Adrenal gland (tissue), 12 donors: ENCODE results near the gene IFI35. TPM values are rescaled to one million over a fixed set of nuclear protein-coding genes. Genes with fewer than 3 reads are reported as not detected.

Source experiments
- DNase-seq, 7 donors: peaks; one replicate each; pipeline ENCODE4 v3.0.0-alpha.2; 2019 to 2020
- H3K27ac ChIP-seq, 5 donors: fragments of 200-600 bp; sonication (generic) in 4 of 5; 1 replicate in 3 of 5; 2 replicates in 2 of 5; pipeline versions ENCODE4 v1.5.1 to v1.8.0; 2016 to 2020; ENCODE audit warnings: mild to moderate bottlenecking in 1 of 5
- H3K27me3 ChIP-seq: fragments of 200-600 bp; 2 replicates; pipeline ENCODE4 v1.8.0; 2021
- H3K36me3 ChIP-seq, 2 donors: fragments of 200-600 bp; replicated peaks in 1 of 2; 1 replicate in 1 of 2; 2 replicates in 1 of 2; pipeline versions ENCODE4 v1.5.1 to v1.8.0; 2018 to 2022
- H3K4me1 ChIP-seq, 2 donors: fragments of 200-600 bp; replicated peaks in 1 of 2; 1 replicate in 1 of 2; 2 replicates in 1 of 2; pipeline versions ENCODE4 v1.5.1 to v1.8.0; 2018 to 2021
- H3K4me3 ChIP-seq, 4 donors: fragments of 200-600 bp; sonication (generic) in 3 of 4; one replicate each; pipeline ENCODE4 v1.5.1; 2016 to 2018
- H3K9me3 ChIP-seq, 3 donors: fragments of 200-600 bp; sonication (generic) in 1 of 3; replicated peaks in 1 of 3; 1 replicate in 2 of 3; 2 replicates in 1 of 3; pipeline versions ENCODE4 v1.5.1 to v1.8.0; 2016 to 2021
- CTCF ChIP-seq, 6 experiments: fragments of 450-650 bp in 4 of 6; fragments of 200-600 bp in 2 of 6; sonication (generic) in 1 of 6; IDR thresholded peaks; 1 replicate in 5 of 6; 2 replicates in 1 of 6; pipeline versions ENCODE4 v1.5.1 to v1.8.0; 2016 to 2021; ENCODE audit warnings: antibody characterized with exemption in 6 of 6, mild to moderate bottlenecking in 2 of 6, moderate library complexity in 1 of 6
- POLR2A ChIP-seq, 2 donors: fragments of 450-650 bp; IDR thresholded peaks; one replicate each; pipeline ENCODE4 v1.6.1; 2017; ENCODE audit warnings: antibody characterized with exemption in 2 of 2, mild to moderate bottlenecking in 2 of 2, moderate library complexity in 1 of 2
- WGBS, 4 donors: extraction: QIAGEN DNeasy Blood & Tissue Kit in 2 of 4; methylation state at CpG; one replicate each; pipeline versions ENCODE4 v1.1.5 to v1.1.7; 2013 to 2017; 5-methylcytosine and 5-hydroxymethylcytosine counted together
- intact Hi-C, 2 donors: fragments of 100-400 bp; cut with DNase I; formaldehyde crosslinking; loops; one replicate each; pipeline versions ENCODE4 v1.14.1 to v1.15.0; 2022 to 2023
- polyA plus RNA-seq, 3 donors: library from polyadenylated mRNA; stranded (reverse); fragments of 200-250 nt in 2 of 3; fragments of 350-450 nt in 1 of 3; fragmentation: Illumina TruSeq in 1 of 3; extraction: RNeasy Lipid Tissue Mini Kit (QIAGEN cat#74804) in 1 of 3; gene quantifications; one replicate each; pipeline ENCODE4 v1.2.3, GENCODE V29; 2013 to 2014
- total RNA-seq, 9 donors: library from RNA; depleted of rRNA in 4 of 9; stranded (reverse); fragments of >200 nt in 4 of 9; fragments of 120-200 nt in 1 of 9; fragmentation: NEBNext Ultra II Directional in 1 of 9; extraction: Animal tissue kit (Norgen Biotek cat#: 25700) in 1 of 9; gene quantifications; one replicate each; pipeline versions ENCODE4 v1.1.0 to v1.2.4, GENCODE V29; 2013 to 2023
- donor health status: healthy with polysubstance abuse.
- donor health status: Bipolar disorder and iron deficiency.
- donor health status: DM: yes; HTN: yes; CAD: no.
- donor health status: DM: no; HTN: no; CAD: no.
- donor health status: DM: no; HTN: no; CAD: no.
- donor health status: DM: yes; HTN: yes; CAD: no.

Gene IFI35
- total and polyA plus RNA-seq, 12 donors: 38.4 to 91.4 (median 64.2) TPM

GRCh38 chr17:43014649-43015542 lies 8.3 kb downstream of the IFI35 start:
- intact Hi-C loops: no loop called here
- WGBS, 4 donors: 71 to 90% (median 76%) methylated on average over 5 to 8 of the region's 8 CpGs
- no peak for TF ChIP-seq POLR2A (IDR thresholded peaks at IDR 0.05)
- H3K27ac ChIP-seq: peak overlapping the region in 4 of 5 donors; percentile 52 to 87 (median 70)
- peaks cover 0 to 47% of the 10 kb centered on the region in 2 donors for H3K36me3 ChIP-seq
- peaks cover 58 to 79% of the 10 kb centered on the region in 2 donors for H3K4me1 ChIP-seq
- DNase-seq: peak in 2 of 7 donors; percentile 33 to 50
- H3K4me3 ChIP-seq: no peak overlapping the region
- no peaks in the 10 kb centered on the region for H3K27me3 ChIP-seq
- H3K9me3 ChIP-seq: no peaks in the 10 kb centered on the region

GRCh38 chr17:43015579-43015978 lies 9.0 kb downstream of the IFI35 start:
- no peak overlapping the region for H3K4me3 ChIP-seq
- 21 to 44% (median 36%) methylated on average over 8 to 9 of the region's 9 CpGs for whole genome bisulfite sequencing, 4 donors
- TF ChIP-seq POLR2A (IDR thresholded peaks at IDR 0.05): no peak
- no peak for TF ChIP-seq CTCF (IDR thresholded peaks at IDR 0.05)
- H3K36me3 ChIP-seq: peaks cover 0 to 47% of the 10 kb centered on the region in 2 donors
- intact Hi-C loops: no loop called here
- H3K9me3 ChIP-seq: no peaks in the 10 kb centered on the region
- DNase-seq: peak; percentile 58 to 91 (median 83)
- H3K27me3 ChIP-seq: no peaks in the 10 kb centered on the region
- H3K4me1 ChIP-seq: peaks cover 65 to 81% of the 10 kb centered on the region in 2 donors
- H3K27ac ChIP-seq: peak overlapping the region in 4 of 5 donors; percentile 52 to 87 (median 70)

GRCh38 chr17:43016216-43016615 lies 9.6 kb downstream of the IFI35 start:
- peak overlapping the region in 4 of 5 donors; percentile 43 to 87 (median 70) for H3K27ac ChIP-seq
- intact Hi-C loops: no loop called here
- WGBS, 4 donors: 90 to 100% (median 92%) methylated on average over 1 to 7 of the region's 7 CpGs
- TF ChIP-seq POLR2A (IDR thresholded peaks at IDR 0.05): no peak
- TF ChIP-seq CTCF (IDR thresholded peaks at IDR 0.05): no peak
- H3K36me3 ChIP-seq: peaks cover 0 to 47% of the 10 kb centered on the region in 2 donors
- DNase-seq: peak in 2 of 7 donors; percentile 29 to 56
- peaks cover 61 to 76% of the 10 kb centered on the region in 2 donors for H3K4me1 ChIP-seq
- no peaks in the 10 kb centered on the region for H3K9me3 ChIP-seq
- H3K27me3 ChIP-seq: no peaks in the 10 kb centered on the region
- H3K4me3 ChIP-seq: no peak overlapping the region

GRCh38 chr17:43018008-43018853 lies 11.6 kb downstream of the IFI35 start:
- H3K27me3 ChIP-seq: no peaks in the 10 kb centered on the region
- no peak for TF ChIP-seq CTCF (IDR thresholded peaks at IDR 0.05)
- no peak for TF ChIP-seq POLR2A (IDR thresholded peaks at IDR 0.05)
- peaks cover 0 to 34% of the 10 kb centered on the region in 2 donors for H3K36me3 ChIP-seq
- peaks cover 53 to 65% of the 10 kb centered on the region in 2 donors for H3K4me1 ChIP-seq
- DNase-seq: peak in 4 of 7 donors; percentile 46 to 89 (median 52)
- intact Hi-C loops: no loop called here
- no peak overlapping the region for H3K4me3 ChIP-seq
- WGBS, 4 donors: 53 to 57% (median 55%) methylated on average over 18 to 19 of the region's 19 CpGs
- peak overlapping the region in 3 of 5 donors; percentile 63 to 97 (median 89) for H3K27ac ChIP-seq
- H3K9me3 ChIP-seq: no peaks in the 10 kb centered on the region
